ENCODE results near the gene SORBS2. TPM values are rescaled to one million over a fixed set of nuclear protein-coding genes. Genes with fewer than 3 reads are reported as not detected.

The SORBS2 gene
- total RNA-seq, 1 donor from 2014 or later = 175 TPM

- DNase-seq (ENCODE audit: extremely low read depth, low read depth, low spot score) = no peak
These were observed 69.2 kb downstream of the SORBS2 start for GRCh38 chr4:185742766-185743165.

- no peak for DNase-seq (ENCODE audit: extremely low read depth, low read depth, low spot score)
These were observed 70.2 kb downstream of the SORBS2 start for GRCh38 chr4:185741795-185742194.

- DNase-seq (ENCODE audit: extremely low read depth, low read depth, low spot score) = no peak
These were observed 71.5 kb downstream of the SORBS2 start for GRCh38 chr4:185740471-185740873.

- no peak for DNase-seq (ENCODE audit: extremely low read depth, low read depth, low spot score)
These were observed 73.2 kb downstream of the SORBS2 start for GRCh38 chr4:185738820-185739219.

GRCh38 chr4:185738038-185738552 is 73.9 kb downstream of the SORBS2 start:
- no peak for DNase-seq (ENCODE audit: extremely low read depth, low read depth, low spot score)

GRCh38 chr4:185737489-185738037 is 74.4 kb downstream of the SORBS2 start:
- no peak for DNase-seq (ENCODE audit: extremely low read depth, low read depth, low spot score)

- DNase-seq (ENCODE audit: extremely low read depth, low read depth, low spot score) = no peak
These were observed 75.1 kb downstream of the SORBS2 start for GRCh38 chr4:185736882-185737281.

- no peak for DNase-seq (ENCODE audit: extremely low read depth, low read depth, low spot score)
These were observed 76.1 kb downstream of the SORBS2 start for GRCh38 chr4:185735866-185736400.

- no peak for DNase-seq (ENCODE audit: extremely low read depth, low read depth, low spot score)
These were observed 77.1 kb downstream of the SORBS2 start for GRCh38 chr4:185734930-185735329.

- no peak for DNase-seq (ENCODE audit: extremely low read depth, low read depth, low spot score)
These were observed 77.8 kb downstream of the SORBS2 start for GRCh38 chr4:185734214-185734613.

- no peak for DNase-seq (ENCODE audit: extremely low read depth, low read depth, low spot score)
These were observed 81.0 kb downstream of the SORBS2 start for GRCh38 chr4:185730849-185731608.

- no peak for DNase-seq (ENCODE audit: extremely low read depth, low read depth, low spot score)
These were observed 81.6 kb downstream of the SORBS2 start for GRCh38 chr4:185730387-185730786.

GRCh38 chr4:185729391-185729804 is 82.6 kb downstream of the SORBS2 start:
- no peak for DNase-seq (ENCODE audit: extremely low read depth, low read depth, low spot score)

GRCh38 chr4:185728893-185729292 is 83.1 kb downstream of the SORBS2 start:
- no peak for DNase-seq (ENCODE audit: extremely low read depth, low read depth, low spot score)

GRCh38 chr4:185726931-185727330 is 85.1 kb downstream of the SORBS2 start:
- DNase-seq (ENCODE audit: extremely low read depth, low read depth, low spot score) = no peak

- DNase-seq (ENCODE audit: extremely low read depth, low read depth, low spot score) = no peak
These were observed 88.2 kb downstream of the SORBS2 start for GRCh38 chr4:185723631-185724260.

- DNase-seq (ENCODE audit: extremely low read depth, low read depth, low spot score) = no peak
These were observed 90.0 kb downstream of the SORBS2 start for GRCh38 chr4:185722029-185722316.

- no peak for DNase-seq (ENCODE audit: extremely low read depth, low read depth, low spot score)
These were observed 90.6 kb downstream of the SORBS2 start for GRCh38 chr4:185721190-185722028.

GRCh38 chr4:185719500-185719858 is 92.5 kb downstream of the SORBS2 start:
- DNase-seq (ENCODE audit: extremely low read depth, low read depth, low spot score) = no peak

GRCh38 chr4:185718578-185719499 is 93.2 kb downstream of the SORBS2 start:
- DNase-seq (ENCODE audit: extremely low read depth, low read depth, low spot score) = no peak

Measured in glomerular endothelial cell (primary cell).